Measurements from ENCODE around the gene SUSD1.

GRCh38 chr9:111994831-111995458, 180.2 kb downstream of the SUSD1 start:
- TF ChIP-seq EZH2 (IDR thresholded peaks at IDR 0.05) (no peak), ATF3 (IDR thresholded peaks at IDR 0.05) (no peak), CTCF (IDR thresholded peaks at IDR 0.05 in 2 of 3, conservative IDR thresholded peaks at IDR 0.05 in 1 of 3; ENCODE audit: borderline replicate concordance in 1 of 3, insufficient read depth in 1 of 3, low read depth in 2 of 3, low read length in 2 of 3) (no peak), JUND (IDR thresholded peaks at IDR 0.05) (no peak), POLR2A (IDR thresholded peaks at IDR 0.05; ENCODE audit: borderline replicate concordance, extremely low read depth, insufficient read depth, insufficient read length) (no peak), ZNF274 (IDR thresholded peaks at IDR 0.05; ENCODE audit: low read depth, low read length) (no peak), EGR1 (IDR thresholded peaks at IDR 0.05; ENCODE audit: low read depth) (no peak)

All from HCT116 (cell line).